NCI-H2029 treated with DMSO at 0.1 percent for 48 hours (cell line): ENCODE data around the gene SLC5A6.
"Not testable (repeated sequence)": the region's sequence is repeated elsewhere in the genome, so short reads cannot be mapped to it uniquely, and the experiment has no call there.

Experiments used
- DNase-seq: peaks from one replicate; lab custom pipeline; 2025; lab: John Stamatoyannopoulos, UW

The SLC5A6 gene

DNA sequence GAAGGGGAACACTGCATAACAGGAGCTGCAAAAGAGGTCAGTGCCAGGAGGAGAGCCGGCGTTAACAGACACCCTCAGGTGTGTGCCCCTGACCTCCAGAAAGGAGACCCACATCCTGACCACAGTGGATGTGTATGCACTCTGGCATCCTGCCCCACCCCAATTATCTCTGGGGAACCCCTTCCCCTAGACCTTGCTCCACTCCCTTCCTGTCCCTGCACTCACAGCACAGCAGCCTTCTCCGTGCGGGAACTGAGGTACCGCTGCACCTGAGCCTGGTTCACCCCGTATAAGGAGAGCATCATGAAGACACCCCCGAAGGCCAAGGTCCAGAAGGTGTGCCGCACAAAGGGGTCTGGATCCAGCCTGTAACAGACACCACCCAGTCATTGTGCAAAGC is 7.5 kb downstream of the SLC5A6 start:
- DNase-seq = no peak

DNA sequence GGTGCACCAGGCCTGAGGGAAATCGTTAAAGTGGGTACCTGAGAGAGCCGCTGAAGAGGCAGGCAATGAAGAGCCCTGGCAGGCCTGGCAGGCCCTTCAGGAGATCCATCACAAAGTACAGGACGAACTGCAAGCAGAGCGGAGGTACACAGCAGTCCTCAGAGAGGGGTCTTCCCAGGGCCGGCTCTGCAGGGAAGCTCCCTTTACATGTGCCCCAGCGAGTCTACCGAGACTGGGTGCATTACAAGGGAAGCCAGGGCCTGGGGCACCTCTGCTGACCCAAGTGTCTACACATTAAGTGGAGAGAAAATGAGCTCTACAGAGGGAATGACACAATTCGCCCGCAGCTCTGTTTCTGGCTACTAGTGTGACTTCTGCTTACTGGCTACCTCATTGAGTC is 8.3 kb downstream of the SLC5A6 start:
- DNase-seq = no peak

DNA sequence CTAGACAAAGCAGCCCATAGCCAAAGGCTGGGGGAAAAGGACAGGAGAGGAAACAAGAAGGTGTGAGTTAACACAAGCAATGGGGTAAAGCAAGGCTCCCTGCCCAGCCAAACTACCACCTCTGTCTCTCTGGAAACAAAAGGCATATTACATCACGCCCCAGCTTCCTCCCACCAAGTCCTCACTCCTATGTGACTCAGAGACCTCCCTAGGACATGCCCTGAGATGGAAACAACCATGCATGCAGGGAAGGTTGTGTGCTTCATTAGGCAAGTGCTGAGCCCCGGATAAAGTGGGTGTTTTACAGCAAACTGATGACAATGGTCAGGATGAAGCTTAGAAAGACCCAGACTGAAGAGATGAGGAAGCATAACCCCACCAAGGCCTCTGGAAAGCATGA is 9.2 kb downstream of the SLC5A6 start:
- DNase-seq = no peak

DNA sequence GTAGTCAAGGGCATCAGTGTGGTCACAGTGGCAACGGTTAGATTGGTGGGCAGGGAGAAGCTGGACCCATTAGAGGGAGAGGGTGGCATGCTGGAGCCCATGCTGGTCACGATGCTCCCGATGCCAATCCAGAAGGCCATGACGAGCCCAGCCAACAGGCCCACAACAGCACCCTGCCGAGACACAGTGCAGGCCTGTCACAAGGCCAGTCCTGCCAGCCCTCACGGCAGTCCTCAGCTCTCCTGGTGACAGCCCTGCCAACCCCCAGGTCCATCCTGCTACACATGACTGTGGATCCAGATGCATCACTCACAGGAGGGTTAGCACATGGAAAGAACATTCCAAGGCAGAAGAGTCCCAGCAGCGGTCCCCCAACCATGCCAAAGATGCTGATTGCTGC is 10.4 kb downstream of the SLC5A6 start:
- no peak for DNase-seq

DNA sequence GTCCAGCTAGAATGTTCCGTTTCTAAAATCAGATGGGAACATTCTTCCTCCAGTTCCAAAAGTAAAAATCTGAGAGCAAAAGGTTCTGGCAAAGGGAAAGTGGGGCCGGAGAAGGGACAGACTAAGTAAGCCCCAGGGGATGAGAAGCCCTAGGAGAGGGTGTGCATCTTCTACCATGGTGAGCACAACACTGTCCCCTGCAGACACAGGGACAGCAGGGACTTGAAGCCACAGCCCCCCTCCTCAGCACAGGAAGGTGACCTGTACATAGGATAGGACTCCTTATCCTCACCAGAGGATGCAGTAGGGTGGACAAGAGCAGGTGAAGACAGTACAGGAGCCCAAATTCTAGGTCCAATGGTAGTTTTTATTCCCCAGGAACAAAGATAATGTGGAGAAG is 12.8 kb downstream of the SLC5A6 start:
- DNase-seq = no peak

DNA sequence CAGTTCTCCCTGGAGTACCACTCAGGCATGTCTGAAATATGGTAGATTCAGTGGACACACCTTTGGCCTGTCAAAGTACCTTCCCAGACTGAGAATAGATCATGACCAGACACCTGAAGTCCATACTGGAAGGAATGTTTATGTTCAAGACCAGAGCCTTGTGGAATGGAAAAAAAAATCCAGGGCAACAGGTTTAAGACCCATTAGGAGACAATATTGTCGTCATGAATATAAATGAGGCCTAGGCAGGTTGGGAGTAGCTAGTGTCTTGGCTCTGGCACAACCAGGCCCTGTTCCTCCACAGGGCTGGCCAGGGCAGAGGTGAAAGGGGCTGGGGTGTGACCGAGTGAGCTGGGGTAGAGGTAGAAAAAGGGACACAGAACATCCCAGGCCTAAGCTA is 13.4 kb downstream of the SLC5A6 start:
- no peak for DNase-seq

DNA sequence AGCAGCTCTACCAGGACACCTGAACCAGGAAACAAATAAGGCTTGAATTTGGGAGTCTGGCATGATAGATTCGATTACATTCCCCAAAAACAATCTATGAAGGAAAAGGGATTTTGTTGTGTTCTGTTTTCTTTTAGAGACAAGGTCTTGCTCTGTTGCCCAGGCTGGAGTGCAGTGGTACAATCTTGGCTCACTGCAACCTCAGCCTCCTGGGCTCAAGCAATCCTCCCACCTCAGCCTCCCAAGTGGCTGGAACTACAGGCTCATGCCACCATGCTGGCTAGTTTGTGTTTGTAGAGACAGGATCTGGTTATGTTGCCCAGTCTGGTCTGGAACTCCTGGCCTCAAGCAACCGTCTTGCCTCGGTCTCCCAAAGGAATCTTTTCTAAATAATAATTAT is 14.0 kb downstream of the SLC5A6 start:
- DNase-seq = not testable (repeated sequence)

DNA sequence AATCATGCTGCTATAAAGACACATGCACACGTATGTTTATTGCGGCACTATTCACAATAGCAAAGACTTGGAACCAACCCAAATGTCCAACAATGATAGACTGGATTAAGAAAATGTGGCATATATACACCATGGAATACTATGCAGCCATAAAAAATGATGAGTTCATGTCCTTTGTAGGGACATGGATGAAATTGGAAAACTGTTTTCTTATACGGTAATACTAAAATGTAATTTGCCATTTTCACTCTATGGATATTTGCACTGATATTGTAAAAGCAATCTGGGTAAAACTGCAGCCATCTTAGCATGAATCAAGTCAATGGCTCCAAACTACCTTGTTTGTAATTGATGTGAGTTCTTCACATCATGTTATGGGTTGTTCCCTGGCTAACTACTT is 16.3 kb downstream of the SLC5A6 start:
- DNase-seq = not testable (repeated sequence)

DNA sequence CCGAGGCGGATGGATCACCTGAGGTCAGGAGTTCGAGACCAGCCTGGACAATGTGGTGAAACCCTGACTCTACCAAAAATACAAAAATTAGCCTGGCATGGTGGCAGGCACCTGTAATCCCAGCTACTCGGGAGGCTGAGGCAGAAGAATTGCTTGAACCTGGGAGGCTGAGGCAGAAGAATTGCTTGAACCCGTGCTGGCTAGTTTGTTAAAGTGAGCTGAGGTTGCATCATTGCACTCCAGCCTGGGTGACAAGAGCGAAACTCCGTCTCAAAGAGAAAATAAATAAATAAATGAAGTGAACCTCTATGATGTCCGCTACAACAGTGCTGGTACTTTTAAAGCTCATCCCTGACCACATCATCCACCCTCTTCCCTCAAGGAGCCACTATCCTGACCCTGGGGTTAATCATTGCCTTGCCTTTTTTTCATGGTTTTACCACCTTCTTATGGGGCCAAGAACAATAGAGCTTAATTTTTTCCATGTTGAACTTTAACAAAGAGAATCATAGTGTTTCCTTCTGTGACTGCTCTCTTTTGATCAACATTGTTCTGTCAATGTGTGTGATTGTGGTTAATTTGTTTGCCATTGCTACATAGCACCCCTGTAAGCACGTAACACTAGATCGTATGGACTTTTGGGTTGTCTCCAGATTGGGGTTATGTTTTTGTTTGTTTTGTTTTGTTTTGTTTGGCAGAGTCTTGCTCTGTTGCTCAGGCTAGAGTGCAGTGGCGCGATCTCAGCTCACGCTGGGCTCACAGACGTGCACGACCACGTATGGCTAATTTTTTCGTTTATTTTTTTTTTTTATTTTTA is 17.3 kb downstream of the SLC5A6 start:
- DNase-seq = peak; percentile 72

DNA sequence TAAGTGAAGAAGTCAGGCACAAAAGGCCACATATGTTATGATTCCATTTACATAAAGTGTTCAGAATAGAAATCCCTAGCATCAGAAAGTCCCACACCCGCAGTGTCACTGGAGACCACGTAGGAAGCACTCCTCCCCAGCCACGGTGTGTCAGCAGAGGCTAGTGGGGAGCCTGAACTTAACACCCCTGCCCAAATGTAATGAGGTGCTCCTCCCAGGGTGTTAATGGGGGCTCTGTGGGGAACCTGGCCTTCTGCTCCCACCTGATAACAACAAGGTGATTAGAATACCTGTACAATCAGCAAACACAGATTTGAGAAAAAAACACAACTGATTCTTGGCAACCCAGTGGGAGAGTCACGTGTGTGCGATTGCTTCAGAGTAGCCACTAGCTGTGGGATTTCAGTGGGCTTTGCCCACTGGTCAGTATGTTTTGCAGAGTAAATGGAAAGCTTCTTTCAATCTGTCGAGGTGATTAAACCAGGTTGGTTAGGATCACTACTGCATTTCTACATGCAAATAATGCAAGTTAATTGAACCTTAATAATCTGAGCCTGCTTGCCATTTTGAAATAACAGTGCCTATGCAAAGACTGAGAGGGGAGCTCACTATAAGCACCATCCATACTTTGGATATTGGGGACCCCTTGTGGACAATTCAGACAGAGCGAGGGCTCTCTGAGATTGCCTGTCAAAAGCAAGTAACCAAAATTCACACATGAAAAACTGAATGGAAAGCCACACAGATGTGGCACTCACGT is 20.8 kb downstream of the SLC5A6 start:
- DNase-seq = no peak

DNA sequence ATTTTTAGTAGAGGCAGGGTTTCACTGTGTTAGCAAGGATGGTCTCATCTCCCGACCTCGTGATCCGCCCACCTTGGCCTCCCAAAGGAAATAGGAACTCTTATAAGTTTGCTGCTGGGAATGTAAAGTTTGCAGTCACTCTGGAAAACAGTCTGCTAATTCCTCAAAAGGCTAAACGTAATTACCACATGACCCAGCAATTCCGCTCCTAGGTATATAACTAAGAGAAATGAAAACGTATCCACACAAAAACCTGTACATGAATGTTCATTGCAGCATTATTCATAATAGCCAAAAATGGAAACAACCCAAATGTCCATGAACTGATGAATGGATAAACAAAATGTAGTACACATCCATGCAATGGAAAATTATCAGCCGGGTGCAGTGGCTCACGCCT is 22.1 kb downstream of the SLC5A6 start:
- DNase-seq = no peak

DNA sequence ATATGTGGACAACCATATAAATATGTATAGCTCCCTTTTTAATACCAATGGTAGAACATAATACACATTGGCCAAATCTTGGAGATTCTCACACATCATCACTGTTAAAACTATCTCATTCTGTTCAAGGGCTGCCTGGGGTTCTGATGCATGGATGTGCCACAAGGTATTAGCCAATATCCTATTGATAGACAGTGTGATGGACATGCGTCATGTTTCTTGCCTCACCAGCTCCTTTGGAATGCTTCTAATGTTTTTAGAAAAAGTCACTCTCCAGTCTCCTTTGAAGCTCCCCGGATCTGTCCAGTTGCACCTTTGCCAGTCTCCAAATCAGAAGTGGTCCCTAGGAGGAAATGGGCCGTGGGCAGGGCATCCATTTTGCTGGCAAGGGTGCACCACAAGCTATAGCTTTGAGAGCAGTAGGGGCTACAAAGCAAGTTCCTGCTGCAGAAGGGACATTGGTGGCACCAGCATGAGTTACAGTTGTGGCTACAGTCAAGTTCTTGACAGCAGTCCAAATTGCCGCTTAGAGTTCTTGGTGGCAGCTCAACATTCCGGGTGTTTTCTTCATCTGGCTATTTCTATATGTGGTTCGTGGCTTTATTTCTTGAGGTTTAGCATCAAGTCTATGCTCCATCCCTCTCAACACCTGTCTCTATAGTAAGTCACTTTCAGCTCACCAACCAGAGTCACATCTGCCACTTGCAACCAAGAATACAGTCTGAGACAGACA is 25.3 kb downstream of the SLC5A6 start:
- no peak for DNase-seq

DNA sequence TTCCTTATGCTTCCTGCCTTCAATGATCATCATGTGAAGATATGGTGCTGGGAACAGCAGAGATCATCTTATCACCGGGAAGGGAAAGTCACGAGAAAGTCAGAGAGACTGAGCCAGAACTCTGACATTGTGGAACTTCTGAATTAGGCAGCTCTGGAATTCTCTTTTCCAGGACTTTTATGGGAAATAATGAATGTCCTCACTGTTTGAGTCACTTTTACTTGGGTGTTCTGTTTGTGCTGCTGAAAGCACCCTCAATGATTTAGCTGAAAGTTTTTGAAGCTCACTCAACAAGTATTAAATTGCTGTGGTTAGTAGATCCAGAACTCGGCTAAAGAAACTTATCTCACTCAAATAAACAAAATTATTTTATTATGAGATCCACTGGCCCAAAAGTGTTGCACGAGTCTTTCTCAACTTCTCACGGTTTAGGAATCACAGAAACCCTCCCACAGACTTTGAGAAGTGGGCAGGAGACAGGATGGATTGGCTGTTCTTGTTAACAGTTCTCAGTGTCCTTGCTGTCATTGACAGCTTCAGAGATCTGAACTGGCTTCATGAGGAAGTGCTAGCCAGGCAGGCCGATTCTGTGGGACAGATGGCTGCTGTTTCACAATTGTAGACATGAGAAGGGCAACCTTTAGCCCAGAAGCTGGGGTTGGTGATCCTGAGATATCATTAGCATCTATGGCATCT is 26.6 kb downstream of the SLC5A6 start:
- DNase-seq = no peak

DNA sequence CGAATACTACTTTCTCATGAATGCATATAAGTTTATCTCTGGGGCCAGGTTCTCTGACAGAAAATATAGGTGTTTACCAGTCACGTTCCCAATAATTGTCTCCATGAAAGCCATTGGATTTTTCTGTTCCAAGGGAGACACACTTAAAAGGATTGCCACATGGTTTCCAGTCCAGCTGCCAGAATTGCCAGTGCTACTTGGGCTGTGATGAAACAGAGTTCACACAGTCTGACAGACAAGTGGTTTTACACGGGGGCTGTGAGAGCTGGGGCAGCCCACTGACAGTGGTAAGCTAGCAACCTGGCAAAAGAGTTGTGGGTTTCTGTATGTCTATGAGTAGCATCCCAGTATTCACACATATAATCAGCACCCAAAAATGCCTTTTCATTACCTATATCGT is 28.0 kb downstream of the SLC5A6 start:
- no peak for DNase-seq

DNA sequence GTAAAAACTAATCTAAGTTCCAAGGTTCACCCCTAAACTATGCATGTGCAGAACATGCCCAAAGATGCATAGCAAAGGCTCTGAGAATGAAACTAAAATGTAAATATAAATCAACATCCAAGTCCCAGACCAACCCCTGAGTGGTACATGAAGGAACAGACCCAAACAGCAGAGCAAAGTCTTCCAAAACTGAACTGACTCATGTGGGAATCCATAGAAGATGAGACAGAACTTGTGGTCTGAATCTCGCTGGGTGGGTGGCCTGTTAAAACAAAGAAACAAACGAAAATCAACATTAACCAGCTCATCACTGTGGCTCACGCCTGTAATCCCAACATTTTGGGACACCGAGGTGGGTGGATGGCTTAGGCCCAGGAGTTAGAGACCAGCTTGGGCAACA is 29.7 kb downstream of the SLC5A6 start:
- DNase-seq = no peak

DNA sequence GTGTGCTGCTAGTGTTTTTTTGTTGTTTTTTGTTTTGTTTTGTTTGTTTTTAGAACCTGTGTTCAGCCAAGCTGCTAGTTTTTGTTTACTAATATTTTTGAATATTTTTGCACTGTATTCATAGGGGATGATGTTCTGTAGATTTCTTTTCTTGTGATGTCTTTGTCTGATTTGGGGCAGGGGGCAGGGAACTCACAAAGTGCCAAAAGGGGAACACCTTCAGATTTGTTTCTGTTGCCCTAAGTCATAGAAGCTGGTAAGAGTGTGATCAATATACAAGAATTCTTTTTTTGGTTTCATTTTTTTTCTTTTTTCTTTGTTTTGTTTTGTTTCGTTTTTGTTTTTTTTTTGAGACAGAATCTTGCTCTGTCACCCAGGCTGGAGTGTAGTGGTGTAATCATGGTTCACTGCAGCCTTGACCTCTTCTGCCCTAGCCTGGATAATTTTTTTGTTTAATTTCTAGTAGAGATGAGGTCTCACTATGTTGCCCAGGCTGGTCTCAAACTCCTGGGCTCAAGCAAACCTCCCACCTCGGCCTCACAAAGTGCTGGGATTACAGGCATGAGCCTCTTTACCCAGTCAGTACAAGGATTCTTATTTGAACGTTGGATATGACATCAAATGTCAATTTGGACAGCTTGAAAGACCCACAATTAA is 32.6 kb downstream of the SLC5A6 start:
- no peak for DNase-seq

DNA sequence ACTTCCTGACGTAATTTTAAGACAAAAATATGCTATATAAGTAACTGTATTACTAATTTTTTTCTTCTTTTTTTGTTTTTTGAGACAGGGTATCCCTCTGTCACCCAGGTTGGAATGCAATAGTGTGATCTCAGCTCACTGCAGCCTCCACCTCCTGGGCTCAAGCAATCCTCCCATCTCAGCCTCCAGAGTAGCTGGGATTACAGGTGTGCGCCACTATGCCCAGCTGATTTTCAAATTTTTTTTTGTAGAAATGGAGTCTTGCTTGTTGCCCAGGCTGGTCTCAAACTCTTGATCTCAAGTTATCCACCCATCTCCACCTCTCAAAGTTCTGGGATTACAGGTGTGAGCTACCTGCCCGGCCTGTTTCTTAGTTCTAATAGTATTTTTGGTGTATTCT is 33.6 kb downstream of the SLC5A6 start:
- no peak for DNase-seq

DNA sequence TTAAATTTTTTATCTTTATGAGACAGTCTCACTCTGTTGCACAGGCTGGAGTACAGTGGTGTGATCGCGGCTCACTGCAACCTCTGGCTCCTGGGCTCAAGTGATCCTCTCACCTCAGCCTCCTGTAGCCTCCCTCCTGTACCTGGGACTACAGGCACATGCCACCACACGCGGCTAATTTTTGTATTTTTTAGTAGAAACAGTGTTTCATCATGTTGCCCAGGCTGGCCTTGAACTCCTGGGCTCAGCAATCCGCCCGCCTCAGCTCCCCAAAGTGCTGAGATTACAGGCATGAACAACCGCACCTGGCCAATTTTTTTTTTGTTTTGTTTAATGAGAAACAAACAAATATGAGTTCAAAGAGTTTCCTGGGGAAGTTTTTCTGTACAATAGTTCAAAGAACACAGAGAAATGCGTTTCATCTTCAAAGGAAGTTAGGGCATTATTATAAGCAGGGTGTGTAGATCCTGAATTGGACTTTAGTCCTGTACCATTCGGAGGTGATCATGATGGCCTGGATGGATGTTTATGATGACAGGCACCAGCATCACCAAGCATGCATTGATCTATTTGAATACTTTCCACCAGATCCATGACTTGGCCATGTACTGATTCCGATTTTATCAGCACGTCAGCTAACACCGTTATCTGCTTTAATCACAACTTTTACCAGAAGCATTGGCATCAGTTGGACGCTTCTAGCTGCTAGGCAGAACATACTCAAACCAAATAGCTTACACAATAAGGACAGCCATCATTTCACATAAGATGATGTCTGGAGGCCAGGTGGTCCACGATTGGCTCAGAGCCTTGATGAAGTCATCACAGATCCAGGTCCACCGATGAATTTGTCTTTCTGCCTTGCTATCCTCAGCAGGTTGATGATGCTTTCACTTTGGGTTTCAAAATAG is 34.4 kb downstream of the SLC5A6 start:
- no peak for DNase-seq

DNA sequence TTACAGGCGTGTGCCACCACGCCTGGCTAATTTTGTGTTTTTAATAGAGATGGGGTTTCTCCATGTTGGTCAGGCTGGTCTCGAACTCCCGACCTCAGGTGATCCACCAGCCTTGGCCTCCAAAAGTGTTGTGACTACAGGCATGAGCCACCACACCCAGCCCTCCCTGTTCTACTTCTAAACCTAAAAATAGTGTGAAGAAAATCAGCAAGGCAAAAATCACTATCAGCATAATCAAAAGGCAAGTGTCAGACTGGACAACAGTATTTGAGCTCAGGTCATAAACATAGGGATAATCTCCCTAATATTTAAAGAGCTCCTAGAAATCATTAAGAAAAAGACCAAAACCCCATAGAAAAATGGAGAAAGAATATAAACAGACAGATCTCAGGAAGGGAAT is 36.3 kb downstream of the SLC5A6 start:
- not testable (repeated sequence) for DNase-seq

DNA sequence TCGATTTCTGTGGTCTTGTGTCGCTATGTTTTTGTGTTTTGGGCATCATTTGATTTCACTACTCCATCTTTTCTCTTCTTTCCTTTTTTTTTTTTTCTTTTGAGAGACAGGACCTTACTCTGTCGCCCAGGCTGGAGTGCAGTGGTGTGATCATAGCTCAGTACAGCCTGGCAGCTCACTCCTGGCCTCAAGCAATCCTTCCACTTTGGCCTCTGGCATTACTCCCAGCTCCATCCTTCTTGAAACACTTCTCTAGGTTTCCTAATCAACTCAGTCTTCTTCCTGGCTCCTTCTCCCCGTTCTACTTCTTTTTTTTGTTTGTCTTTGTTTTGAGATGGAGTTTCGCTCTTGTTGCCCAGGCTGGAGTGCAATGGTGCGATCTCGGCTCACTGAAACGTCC is 36.7 kb downstream of the SLC5A6 start:
- no peak for DNase-seq

DNA sequence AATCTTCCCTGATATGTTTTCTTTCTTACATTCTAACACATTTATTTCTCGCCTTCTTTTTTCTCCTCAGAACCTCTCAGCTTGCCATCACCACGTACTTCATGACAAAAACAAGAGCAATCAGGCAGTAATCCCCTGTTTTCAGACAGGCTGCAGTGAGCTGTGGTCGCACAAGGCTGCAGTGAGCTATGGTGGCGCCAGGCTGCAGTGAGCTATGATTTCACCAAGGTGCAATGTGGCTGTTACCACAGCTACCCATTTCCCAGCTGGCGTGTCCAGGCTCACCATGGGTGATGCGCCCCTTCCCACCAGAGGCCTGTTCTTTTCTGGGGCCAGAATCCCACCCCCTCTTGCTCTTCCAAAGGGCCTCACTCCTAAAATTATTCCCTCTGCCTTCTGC is 37.4 kb downstream of the SLC5A6 start:
- DNase-seq = no peak
